CD14-positive monocyte (primary cell): Measurements from ENCODE around the gene HPCAL4. TPM values are rescaled to one million over a fixed set of nuclear protein-coding genes. Genes with fewer than 3 reads are reported as not detected.
A peak's percentile ranks its signal among the peaks of the same experiment; 100 is the strongest.

Experiments
- DNase-seq, 3 donors: peaks; one replicate each; pipeline ENCODE4 v3.0.0-alpha.2; 2011 to 2022
- H2AFZ ChIP-seq: 2 replicates; pipeline ENCODE4 v1.6.0; 2012; ENCODE audit warnings: mild to moderate bottlenecking, low read depth, low read length, inconsistent platforms; ENCODE audit not compliant: insufficient read depth, poor library complexity, severe bottlenecking
- H3K27ac ChIP-seq, 2 donors: 1 replicate in 1 of 2; 2 replicates in 1 of 2; pipeline ENCODE4 v1.5.1; 2012 to 2013; ENCODE audit warnings: low read length in 2 of 2, control low read depth in 1 of 2, inconsistent platforms in 1 of 2, low read depth in 1 of 2, mild to moderate bottlenecking in 1 of 2
- H3K27me3 ChIP-seq, 2 donors: one replicate each; pipeline versions ENCODE4 v1.6.0 to v1.6.1; 2011 to 2013; ENCODE audit warnings: low read length in 2 of 2; ENCODE audit not compliant: control insufficient read depth in 2 of 2, insufficient read depth in 2 of 2
- H3K36me3 ChIP-seq, 2 donors: replicated peaks in 1 of 2; 1 replicate in 1 of 2; 2 replicates in 1 of 2; pipeline versions ENCODE4 v1.5.1 to v1.6.1; 2012 to 2013; ENCODE audit warnings: low read length in 2 of 2, control low read depth in 1 of 2, inconsistent platforms in 1 of 2, mild to moderate bottlenecking in 1 of 2; ENCODE audit not compliant: insufficient read depth in 2 of 2, control insufficient read depth in 1 of 2
- H3K4me1 ChIP-seq, 2 donors: 1 replicate in 1 of 2; 2 replicates in 1 of 2; pipeline versions ENCODE4 v1.5.1 to v1.6.1; 2012 to 2013; ENCODE audit warnings: low read length in 2 of 2, control low read depth in 1 of 2, inconsistent platforms in 1 of 2, mild to moderate bottlenecking in 1 of 2, moderate library complexity in 1 of 2; ENCODE audit not compliant: insufficient read depth in 2 of 2, control insufficient read depth in 1 of 2
- H3K4me2 ChIP-seq: replicated peaks from 2 replicates; pipeline ENCODE3; 2012; ENCODE audit warnings: low read length, moderate library complexity, mild to moderate bottlenecking; ENCODE audit not compliant: poor library complexity, severe bottlenecking; ENCODE audit errors: extremely low read depth
- H3K4me3 ChIP-seq, 3 experiments: fragments of 200-600 bp in 1 of 3; sonication (generic) in 1 of 3; replicated peaks in 1 of 3; 1 replicate in 2 of 3; 2 replicates in 1 of 3; pipeline ENCODE4 v1.5.1; 2011 to 2013; ENCODE audit warnings: low read length in 3 of 3, mild to moderate bottlenecking in 3 of 3, control low read depth in 2 of 3, low read depth in 2 of 3, inconsistent platforms in 1 of 3, moderate library complexity in 1 of 3
- H3K79me2 ChIP-seq: 2 replicates; pipeline ENCODE4 v1.6.0; 2012; ENCODE audit warnings: mild to moderate bottlenecking, control low read depth, inconsistent platforms, low read length, moderate library complexity; ENCODE audit not compliant: insufficient read depth
- H3K9ac ChIP-seq: 2 replicates; pipeline ENCODE4 v1.6.0; 2017; ENCODE audit warnings: low read length, mild to moderate bottlenecking; ENCODE audit not compliant: insufficient read depth, poor library complexity, severe bottlenecking
- H3K9me3 ChIP-seq, 2 donors: replicated peaks in 1 of 2; 1 replicate in 1 of 2; 2 replicates in 1 of 2; pipeline versions ENCODE4 v1.5.1 to v1.6.1; 2012 to 2013; ENCODE audit warnings: low read length in 2 of 2, control low read depth in 1 of 2; ENCODE audit not compliant: control insufficient read depth in 1 of 2, insufficient read depth in 1 of 2
- H4K20me1 ChIP-seq: 2 replicates; pipeline ENCODE4 v1.6.0; 2012; ENCODE audit warnings: mild to moderate bottlenecking, low read length, control low read depth, moderate library complexity; ENCODE audit not compliant: insufficient read depth
- H3K27ac Mint-ChIP-seq, 7 donors: one replicate each; pipeline ENCODE4 v1.8.0; 2020; ENCODE audit warnings: mild to moderate bottlenecking in 7 of 7, mixed read lengths in 7 of 7, moderate library complexity in 6 of 7, inconsistent platforms in 2 of 7
- H3K27me3 Mint-ChIP-seq, 3 donors: one replicate each; pipeline ENCODE4 v1.8.0; 2021 to 2022; ENCODE audit warnings: low read depth in 3 of 3, mild to moderate bottlenecking in 3 of 3, mixed read lengths in 3 of 3, moderate library complexity in 3 of 3, inconsistent platforms in 1 of 3
- H3K36me3 Mint-ChIP-seq, 2 donors: one replicate each; pipeline ENCODE4 v1.8.0; 2020; ENCODE audit warnings: mixed read lengths in 2 of 2, inconsistent platforms in 1 of 2, mild to moderate bottlenecking in 1 of 2
- H3K4me1 Mint-ChIP-seq: one replicate; pipeline ENCODE4 v1.8.0; 2020; ENCODE audit warnings: mild to moderate bottlenecking, mixed read lengths
- H3K4me3 Mint-ChIP-seq, 2 donors: one replicate each; pipeline ENCODE4 v1.8.0; 2020; ENCODE audit warnings: mild to moderate bottlenecking in 2 of 2, mixed read lengths in 2 of 2, moderate library complexity in 1 of 2
- H3K9me3 Mint-ChIP-seq, 7 donors: one replicate each; pipeline ENCODE4 v1.8.0; 2020 to 2022; ENCODE audit warnings: mixed read lengths in 7 of 7, mild to moderate bottlenecking in 6 of 7, moderate library complexity in 6 of 7, inconsistent platforms in 2 of 7
- WGBS: methylation state at CpG from one replicate; pipeline ENCODE4 v1.1.5; 2013; ENCODE audit warnings: missing lambda C conversion rate; ENCODE audit not compliant: insufficient coverage; 5-methylcytosine and 5-hydroxymethylcytosine counted together
- intact Hi-C, 2 donors: fragments of 100-400 bp; cut with micrococcal nuclease; formaldehyde crosslinking; loops; one replicate each; pipeline versions ENCODE4 v1.15.0 to v1.15.1; 2023
- polyA plus RNA-seq, 3 donors: library from polyadenylated mRNA; depleted of rRNA in 1 of 3; unstranded in 2 of 3; stranded (reverse) in 1 of 3; fragments of 300-500 nt in 2 of 3; fragments of >200 nt in 1 of 3; fragmentation: Illumina TruSeq in 2 of 3; gene quantifications; 1 replicate in 2 of 3; 2 replicates in 1 of 3; pipeline ENCODE4 v1.2.3, GENCODE V29; 2012 to 2021
- TF ChIP-seq, protein P1 (sequence below): fragments of 200-600 bp; IDR thresholded peaks from one replicate; pipeline ENCODE4 v1.8.0; 2022; ENCODE audit warnings: antibody characterized with exemption, mild to moderate bottlenecking

HPCAL4 gene
- polyA plus RNA-seq, 3 donors: 0.03 to 0.05 TPM; not detected in 1

- H3K9me3 Mint-ChIP-seq: peaks cover 0 to 8% (median 5%) of the 10 kb centered on the region in 7 donors
- DNase-seq: no peak
- 14% methylated on average over 1 of the region's 4 CpGs for WGBS
- H3K36me3 Mint-ChIP-seq: peaks cover 0 to 6% of the 10 kb centered on the region in 2 donors
- no peak overlapping the region for H3K4me3 ChIP-seq
- no peak overlapping the region for H3K27ac Mint-ChIP-seq
- peaks cover 0 to 10% of the 10 kb centered on the region in 2 donors for H3K9me3 ChIP-seq
- H2AFZ ChIP-seq: no peak overlapping the region
- H3K27ac ChIP-seq: no peak overlapping the region
- no peaks in the 10 kb centered on the region for H3K4me1 ChIP-seq
- H3K4me3 Mint-ChIP-seq: peak overlapping the region in 1 of 2 donors; percentile 6
- peaks cover 17% of the 10 kb centered on the region for H3K4me1 Mint-ChIP-seq
- H3K79me2 ChIP-seq: no peaks in the 10 kb centered on the region
- H3K36me3 ChIP-seq: no peaks in the 10 kb centered on the region
- no peaks in the 10 kb centered on the region for H4K20me1 ChIP-seq
- peaks cover 27 to 74% of the 10 kb centered on the region in 2 donors for H3K27me3 ChIP-seq
- intact Hi-C loops: loop anchor here in 1 of 2 donors (10.0 kb wide), 1 partner anchor 55 kb away; the partner anchor contains the start of gene BMP8B
- H3K27me3 Mint-ChIP-seq: peaks cover 68 to 88% (median 69%) of the 10 kb centered on the region in 3 donors
- H3K9ac ChIP-seq: no peak overlapping the region
- TF ChIP-seq, protein P1, sequence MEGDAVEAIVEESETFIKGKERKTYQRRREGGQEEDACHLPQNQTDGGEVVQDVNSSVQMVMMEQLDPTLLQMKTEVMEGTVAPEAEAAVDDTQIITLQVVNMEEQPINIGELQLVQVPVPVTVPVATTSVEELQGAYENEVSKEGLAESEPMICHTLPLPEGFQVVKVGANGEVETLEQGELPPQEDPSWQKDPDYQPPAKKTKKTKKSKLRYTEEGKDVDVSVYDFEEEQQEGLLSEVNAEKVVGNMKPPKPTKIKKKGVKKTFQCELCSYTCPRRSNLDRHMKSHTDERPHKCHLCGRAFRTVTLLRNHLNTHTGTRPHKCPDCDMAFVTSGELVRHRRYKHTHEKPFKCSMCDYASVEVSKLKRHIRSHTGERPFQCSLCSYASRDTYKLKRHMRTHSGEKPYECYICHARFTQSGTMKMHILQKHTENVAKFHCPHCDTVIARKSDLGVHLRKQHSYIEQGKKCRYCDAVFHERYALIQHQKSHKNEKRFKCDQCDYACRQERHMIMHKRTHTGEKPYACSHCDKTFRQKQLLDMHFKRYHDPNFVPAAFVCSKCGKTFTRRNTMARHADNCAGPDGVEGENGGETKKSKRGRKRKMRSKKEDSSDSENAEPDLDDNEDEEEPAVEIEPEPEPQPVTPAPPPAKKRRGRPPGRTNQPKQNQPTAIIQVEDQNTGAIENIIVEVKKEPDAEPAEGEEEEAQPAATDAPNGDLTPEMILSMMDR: no peak
- H3K4me2 ChIP-seq: no peak overlapping the region
Observed at GRCh38 chr1:39729842-39730241, 38.6 kb upstream of the HPCAL4 start.

DNA sequence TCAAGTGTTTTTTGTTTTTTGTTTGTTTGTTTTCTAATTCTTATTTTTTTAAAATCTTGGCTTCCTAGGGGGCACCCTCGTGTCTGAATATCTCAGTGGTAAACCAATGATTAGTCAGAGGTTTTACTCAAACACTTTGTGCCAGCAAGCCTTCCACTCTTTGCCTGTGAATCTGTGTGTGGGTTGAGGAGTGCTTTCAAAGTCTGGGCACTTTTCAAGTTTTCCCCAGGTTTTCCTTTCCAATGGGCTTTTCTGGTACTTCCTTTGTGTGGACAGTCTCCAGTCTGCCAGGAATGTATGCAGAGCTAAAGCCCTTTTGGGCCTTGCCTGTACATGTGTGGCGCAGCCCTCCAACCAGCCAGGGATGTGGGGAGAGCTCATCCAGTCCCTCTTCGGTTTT, 37.8 kb upstream of the HPCAL4 start:
- Histone ChIP-seq H4K20me1 (no peaks in the 10 kb centered on the region), H3K4me2 (no peak overlapping the region), H3K9ac (no peak overlapping the region), H2AFZ (no peak overlapping the region), H3K27ac (no peak overlapping the region), H3K4me1 (no peaks in the 10 kb centered on the region), H3K79me2 (no peaks in the 10 kb centered on the region), H3K9me3 (peaks cover 0 to 10% of the 10 kb centered on the region in 2 donors), H3K27me3 (peaks cover 30 to 80% of the 10 kb centered on the region in 2 donors), H3K36me3 (no peaks in the 10 kb centered on the region), H3K4me3 (no peak overlapping the region)
- no peak overlapping the region for H3K27ac Mint-ChIP-seq
- peaks cover 0 to 8% (median 5%) of the 10 kb centered on the region in 7 donors for H3K9me3 Mint-ChIP-seq
- H3K4me1 Mint-ChIP-seq: peaks cover 17% of the 10 kb centered on the region
- peak overlapping the region in 1 of 2 donors; percentile 66 for H3K4me3 Mint-ChIP-seq
- peaks cover 71 to 91% (median 72%) of the 10 kb centered on the region in 3 donors for H3K27me3 Mint-ChIP-seq
- intact Hi-C loops: no loop called here
- DNase-seq: no peak
- TF ChIP-seq, protein P1: no peak
- 67% methylated on average over 2 of the region's 3 CpGs for WGBS
- peaks cover 0 to 6% of the 10 kb centered on the region in 2 donors for H3K36me3 Mint-ChIP-seq
